Activated T-cell treated with anti-CD3 and anti-CD28 coated beads, Interleukin-2, amount 50 U/mL, for 72 hours (primary cell): ENCODE measurements around the gene DGAT2L6. TPM values are rescaled to one million over a fixed set of nuclear protein-coding genes. Genes with fewer than 3 reads are reported as not detected.

Experiments used
- ATAC-seq, 2 donors: fragments of 150-1000 bp; cut with Tn5 transposase; replicated peaks in 1 of 2; 2 replicates each; pipeline ENCODE4 v1.10.0; 2021; ENCODE audit warnings: moderate library complexity in 2 of 2, mild to moderate bottlenecking in 1 of 2
- DNase-seq, 2 donors: peaks; one replicate each; pipeline ENCODE4 v3.0.0; 2021 to 2022; ENCODE audit warnings: mixed read lengths in 1 of 2
- H3K27ac Mint-ChIP-seq: one replicate; pipeline ENCODE4 v1.8.0; 2022; ENCODE audit warnings: mild to moderate bottlenecking, moderate library complexity, mixed read lengths
- H3K27me3 Mint-ChIP-seq: one replicate; pipeline ENCODE4 v1.8.0; 2022; ENCODE audit warnings: low read depth, mixed read lengths
- H3K36me3 Mint-ChIP-seq, 2 donors: one replicate each; pipeline ENCODE4 v1.8.0; 2022; ENCODE audit warnings: mixed read lengths in 2 of 2, mild to moderate bottlenecking in 1 of 2; ENCODE audit not compliant: insufficient read depth in 2 of 2
- H3K4me1 Mint-ChIP-seq: one replicate; pipeline ENCODE4 v1.8.0; 2022; ENCODE audit warnings: low read depth, mixed read lengths
- H3K4me3 Mint-ChIP-seq, 2 donors: one replicate each; pipeline ENCODE4 v1.8.0; 2022; ENCODE audit warnings: mild to moderate bottlenecking in 2 of 2, mixed read lengths in 2 of 2, moderate library complexity in 2 of 2
- H3K9me3 Mint-ChIP-seq, 2 donors: one replicate each; pipeline ENCODE4 v1.8.0; 2022; ENCODE audit warnings: mixed read lengths in 2 of 2
- total RNA-seq, 2 donors: library from RNA; stranded (reverse); gene quantifications; one replicate each; pipeline ENCODE4 v1.2.3, GENCODE V29; 2022

The DGAT2L6 gene
- total RNA-seq, 2 donors from 2014 or later: not detected

DNA sequence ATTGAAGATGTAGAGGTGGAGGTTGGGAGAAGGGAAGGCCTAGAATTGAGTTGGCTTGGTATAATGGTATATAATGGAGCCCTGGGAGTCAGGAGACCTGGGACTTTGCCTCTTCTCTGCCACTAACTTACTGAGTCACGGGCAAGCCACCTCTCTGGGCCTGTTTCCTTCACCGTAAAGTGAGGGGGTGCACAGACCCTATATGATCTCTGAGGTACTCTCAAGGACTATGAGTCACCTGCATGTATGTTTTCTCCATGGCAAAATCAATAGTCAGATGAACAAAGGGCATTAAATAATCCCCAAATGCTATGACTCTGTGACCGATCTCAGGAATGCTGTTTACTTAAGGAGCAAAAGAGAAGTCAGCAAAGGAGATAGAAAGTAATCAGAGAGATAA is 77.6 kb downstream of the DGAT2L6 start:
- H3K27ac Mint-ChIP-seq: no peak overlapping the region
- H3K4me1 Mint-ChIP-seq: peaks cover 19% of the 10 kb centered on the region
- H3K4me3 Mint-ChIP-seq: no peak overlapping the region
- peaks cover 1 to 10% of the 10 kb centered on the region in 2 donors for H3K36me3 Mint-ChIP-seq
- DNase-seq: no peak
- H3K9me3 Mint-ChIP-seq: peaks cover 2 to 6% of the 10 kb centered on the region in 2 donors
- ATAC-seq: no peak
- peaks cover 42% of the 10 kb centered on the region for H3K27me3 Mint-ChIP-seq

Other genes with a start within 250 kb of the DGAT2L6 start
- not detected for gene AWAT2, start 127.5 kb upstream of the DGAT2L6 start, total RNA-seq
- gene OTUD6A, start 115.0 kb upstream of the DGAT2L6 start, total RNA-seq: not detected
- gene IGBP1, start 44.0 kb upstream of the DGAT2L6 start, total RNA-seq: 10 to 100 TPM; 61.0 to 61.9 TPM
- not detected for gene AWAT1, start 57.2 kb downstream of the DGAT2L6 start, total RNA-seq
- gene P2RY4, start 82.7 kb downstream of the DGAT2L6 start, total RNA-seq: under 1 TPM; 0.34 to 0.69 TPM
- gene ARR3, start 90.9 kb downstream of the DGAT2L6 start, total RNA-seq: not detected
- not detected for gene RAB41, start 104.7 kb downstream of the DGAT2L6 start, total RNA-seq
- 10 to 100 TPM; 17.7 to 20.6 TPM for gene PDZD11, start 112.4 kb downstream of the DGAT2L6 start, total RNA-seq
- gene KIF4A, start 112.6 kb downstream of the DGAT2L6 start, total RNA-seq: 10 to 100 TPM; 26.4 to 28.7 TPM
- under 1 TPM in 1 of 2 donors, not detected in 1; 0.12 TPM for gene GDPD2, start 245.8 kb downstream of the DGAT2L6 start, total RNA-seq